GM12878 (cell line): ENCODE data around the gene MAST1. TPM values are rescaled to one million over a fixed set of nuclear protein-coding genes. Genes with fewer than 3 reads are reported as not detected.
A peak's percentile ranks its signal among the peaks of the same experiment; 100 is the strongest.

Source experiments
- ATAC-seq: fragments of 200-7000 bp; cut with Tn5 transposase; 3 replicates; pipeline ENCODE4 v1.9.1; 2020; ENCODE audit warnings: mild to moderate bottlenecking, moderate library complexity
- BruUV-seq: library from RNA; stranded (reverse); fragments of 400-500 nt; replicated peaks from 2 replicates; lab custom pipeline; 2021; lab: Mats Ljungman, UMichigan
- CTCF ChIA-PET: fragments of 300-600 bp; sonication (Branson Sonifier 250); formaldehyde crosslinking; extraction: SDS; loops from one replicate; lab custom pipeline; 2021; ENCODE audit warnings: inconsistent platforms; lab: Yijun Ruan, JAX
- POLR2A ChIA-PET: fragments of 350-600 bp; formaldehyde crosslinking; extraction: SDS; loops from one replicate; lab custom pipeline; 2021; ENCODE audit warnings: inconsistent platforms; lab: Charles Lee
- RAD21 ChIA-PET: fragments of 300-600 bp; sonication (Branson Sonifier 250); formaldehyde crosslinking; loops from one replicate; lab custom pipeline; 2023; ENCODE audit warnings: antibody characterized with exemption; ENCODE audit not compliant: unreplicated experiment; lab: Charles Lee
- SMC1A ChIA-PET: fragments of 300-600 bp; sonication (Branson Sonifier 250); formaldehyde crosslinking; loops from one replicate; lab custom pipeline; 2023; ENCODE audit not compliant: unreplicated experiment, uncharacterized antibody; lab: Charles Lee
- DNase-seq: peaks from one replicate; pipeline ENCODE4 v3.0.0-alpha.2; 2011; ENCODE audit warnings: low read depth, low spot score
- FAIRE-seq: peaks from 3 replicates; lab custom pipeline; 2011; peaks lifted over from hg19 to GRCh38; lab: Jason Lieb, UNC
- H2AFZ ChIP-seq: 2 replicates; pipeline ENCODE4 v1.6.0; 2011; ENCODE audit warnings: low read depth, low read length, control low read depth; ENCODE audit not compliant: control insufficient read depth
- H3K27ac ChIP-seq: 2 replicates; pipeline ENCODE4 v1.5.1; 2011; ENCODE audit warnings: control low read depth; ENCODE audit not compliant: control insufficient read depth, insufficient read depth
- H3K27me3 ChIP-seq, 2 experiments: replicated peaks in 1 of 2; 2 replicates each; pipeline versions ENCODE4 v1.6.0 to v1.6.1; 2011; ENCODE audit warnings: low read length in 1 of 2; ENCODE audit not compliant: control insufficient read depth in 2 of 2, insufficient read depth in 2 of 2
- H3K36me3 ChIP-seq, 2 experiments: 2 replicates each; pipeline ENCODE4 v1.5.1; 2011; ENCODE audit warnings: low read length in 1 of 2; ENCODE audit not compliant: control insufficient read depth in 2 of 2, insufficient read depth in 2 of 2
- H3K4me1 ChIP-seq: 2 replicates; pipeline ENCODE4 v1.6.1; 2011; ENCODE audit warnings: mild to moderate bottlenecking, low read length, moderate library complexity, mixed read lengths; ENCODE audit not compliant: control insufficient read depth, insufficient read depth
- H3K4me2 ChIP-seq: 2 replicates; pipeline ENCODE4 v1.6.0; 2011; ENCODE audit warnings: control low read depth; ENCODE audit not compliant: control insufficient read depth, insufficient read depth
- H3K4me3 ChIP-seq: fragments of 200-600 bp; sonication (generic); 2 replicates; pipeline ENCODE4 v1.5.1; 2016
- H3K79me2 ChIP-seq: 2 replicates; pipeline ENCODE4 v1.6.0; 2011; ENCODE audit warnings: low read length; ENCODE audit not compliant: control insufficient read depth, insufficient read depth
- H3K9ac ChIP-seq: 2 replicates; pipeline ENCODE4 v1.8.0; 2011; ENCODE audit warnings: low read length, control low read depth, mixed read lengths; ENCODE audit not compliant: control insufficient read depth, insufficient read depth
- H3K9me3 ChIP-seq: replicated peaks from 3 replicates; pipeline ENCODE4 v1.5.1; 2011; ENCODE audit warnings: mild to moderate bottlenecking, low read length; ENCODE audit not compliant: control insufficient read depth, insufficient read depth
- H4K20me1 ChIP-seq: 2 replicates; pipeline ENCODE4 v1.6.0; 2011; ENCODE audit not compliant: control insufficient read depth, insufficient read depth
- BMI1 ChIP-seq: fragments of 450-650 bp; IDR thresholded peaks from 2 replicates; pipeline ENCODE4 v1.6.1; 2016; ENCODE audit warnings: mild to moderate bottlenecking, moderate library complexity, borderline replicate concordance
- HDGF ChIP-seq: fragments of 450-650 bp; IDR thresholded peaks from 2 replicates; pipeline ENCODE4 v1.6.1; 2016; ENCODE audit warnings: antibody characterized with exemption
- MEF2B ChIP-seq: fragments of 450-650 bp; IDR thresholded peaks from 2 replicates; pipeline ENCODE4 v1.6.1; 2018; ENCODE audit warnings: mild to moderate bottlenecking, moderate library complexity; ENCODE audit not compliant: partially characterized antibody, poor library complexity, severe bottlenecking
- ZNF274 ChIP-seq: IDR thresholded peaks from one replicate; pipeline ENCODE4 v1.8.0; 2011; ENCODE audit not compliant: insufficient read length, insufficient read depth
- WGBS: methylation state at CpG from one replicate; pipeline ENCODE4 v1.1.6; 2016; ENCODE audit warnings: low lambda C conversion rate; ENCODE audit not compliant: insufficient replicate concordance, insufficient coverage; ENCODE audit errors: missing lambda C conversion rate; 5-methylcytosine and 5-hydroxymethylcytosine counted together
- in situ Hi-C: fragments of 300-500 bp; cut with MboI; formaldehyde crosslinking; loops from 9 replicates; pipeline ENCODE4 v1.14.3; 2018; ENCODE audit warnings: mixed read lengths
- intact Hi-C: fragments of 100-400 bp; cut with micrococcal nuclease; formaldehyde crosslinking; loops from one replicate; pipeline ENCODE4 v1.14.2; 2022; ENCODE audit not compliant: unreplicated experiment
- polyA plus RNA-seq, 11 experiments: library from polyadenylated mRNA; depleted of rRNA in 4 of 11; unstranded in 6 of 11; stranded (reverse) in 5 of 11; fragments of >200 nt; fragmentation: Nextera tagmentation in 4 of 11; fragmentation: Illumina TruSeq in 1 of 11; extraction: Ambion mirVana in 4 of 11; extraction: Trizol in 1 of 11; gene quantifications; 1 replicate in 1 of 11; 2 replicates in 10 of 11; pipeline versions ENCODE4 v1.2.1 to v1.2.3, GENCODE V29; 2011 to 2016; ENCODE audit warnings: inconsistent platforms in 2 of 11, missing spikeins in 2 of 11, low read depth in 1 of 11
- total RNA-seq, 4 experiments: library from RNA; depleted of rRNA in 3 of 4; stranded (reverse); fragments of >200 nt in 3 of 4; fragmentation: Illumina TruSeq in 1 of 4; extraction: Trizol in 1 of 4; gene quantifications; 2 replicates each; pipeline versions ENCODE4 v1.2.1 to v1.2.3, GENCODE V29; 2013 to 2021

Gene MAST1
- total and polyA plus RNA-seq, 10 of the 15 experiments (the other 5 are each of a cell fraction or from before 2014, with no cell fraction given): 0.08 to 0.79 (median 0.44) TPM; not detected in 1

GRCh38 chr19:12840091-12841079 is 2.1 kb downstream of the MAST1 start:
- ATAC-seq (peak; percentile 65), DNase-seq (no peak), FAIRE-seq (peak; percentile 7)
- no TSS peak for BruUV-seq
- H3K36me3 ChIP-seq: no peaks in the 10 kb centered on the region
- 38% methylated on average over 43 of the region's 43 CpGs for WGBS
- in situ Hi-C loops: no loop called here
- no peaks in the 10 kb centered on the region for H3K79me2 ChIP-seq
- peak overlapping the region; percentile 15 for H3K4me2 ChIP-seq
- H3K9ac ChIP-seq: no peak overlapping the region
- ChIA-PET POLR2A (no interaction called here), CTCF (no interaction called here), RAD21 (no interaction called here), SMC1A (no interaction called here)
- H3K27me3 ChIP-seq: peaks cover 0 to 26% of the 10 kb centered on the region in 2 experiments
- no peaks in the 10 kb centered on the region; the same call in 1 of the 3 replicates for H3K9me3 ChIP-seq
- peak overlapping the region; percentile 25; the same call in 1 of the 2 replicates for H2AFZ ChIP-seq
- TF ChIP-seq HDGF (peak; percentile 60; the same call in 1 of the 2 replicates), MEF2B (no peak)
- intact Hi-C loops: no loop called here
- H3K4me1 ChIP-seq: peaks cover 7% of the 10 kb centered on the region; the same call in 1 of the 2 replicates
- H3K4me3 ChIP-seq: peak overlapping the region; percentile 51; the same call in 1 of the 2 replicates
- H4K20me1 ChIP-seq: no peaks in the 10 kb centered on the region; the same call in 1 of the 2 replicates
- no peak overlapping the region for H3K27ac ChIP-seq

- Histone ChIP-seq H3K4me1 (peaks cover 5% of the 10 kb centered on the region; the same call in 1 of the 2 replicates), H3K9me3 (no peaks in the 10 kb centered on the region; the same call in 1 of the 3 replicates), H3K27ac (no peak overlapping the region), H3K4me3 (peak overlapping the region; percentile 51; the same call in 1 of the 2 replicates), H3K79me2 (no peaks in the 10 kb centered on the region), H3K4me2 (peak overlapping the region; percentile 15), H2AFZ (peak overlapping the region; percentile 25; the same call in 1 of the 2 replicates), H3K9ac (no peak overlapping the region; the same call in 1 of the 2 replicates), H3K36me3 (no peaks in the 10 kb centered on the region), H4K20me1 (no peaks in the 10 kb centered on the region; the same call in 1 of the 2 replicates), H3K27me3 (peaks cover 0 to 20% of the 10 kb centered on the region in 2 experiments)
- 40% methylated on average over 28 of the region's 29 CpGs for WGBS
- ChIA-PET SMC1A (interaction anchor here (0.8 kb wide), 1 partner anchor 75 kb away, joined by 4 read pairs; no protein-coding TSS in a partner anchor), RAD21 (no interaction called here), CTCF (no interaction called here), POLR2A (no interaction called here)
- in situ Hi-C loops: no loop called here
- intact Hi-C loops: no loop called here
- BruUV-seq: no TSS peak
- ATAC-seq (peak; percentile 20), DNase-seq (no peak), FAIRE-seq (no peak)
- TF ChIP-seq BMI1 (peak; percentile 87), ZNF274 (no peak)
These were observed 2.8 kb downstream of the MAST1 start for GRCh38 chr19:12841094-12841493.
